Superior temporal gyrus (tissue), 1 donor: Measurements from ENCODE around the gene MROH7.
"Not testable (repeated sequence)": the region's sequence is repeated elsewhere in the genome, so short reads cannot be mapped to it uniquely, and the experiment has no call there.

Source experiments
- DNase-seq: peaks from one replicate; pipeline ENCODE4 v3.0.0-alpha.2; 2016; ENCODE audit errors: extremely low spot score

The MROH7 gene

GRCh38 chr1:54610048-54610447 is 31.5 kb upstream of the MROH7 start:
- no peak for DNase-seq

DNA sequence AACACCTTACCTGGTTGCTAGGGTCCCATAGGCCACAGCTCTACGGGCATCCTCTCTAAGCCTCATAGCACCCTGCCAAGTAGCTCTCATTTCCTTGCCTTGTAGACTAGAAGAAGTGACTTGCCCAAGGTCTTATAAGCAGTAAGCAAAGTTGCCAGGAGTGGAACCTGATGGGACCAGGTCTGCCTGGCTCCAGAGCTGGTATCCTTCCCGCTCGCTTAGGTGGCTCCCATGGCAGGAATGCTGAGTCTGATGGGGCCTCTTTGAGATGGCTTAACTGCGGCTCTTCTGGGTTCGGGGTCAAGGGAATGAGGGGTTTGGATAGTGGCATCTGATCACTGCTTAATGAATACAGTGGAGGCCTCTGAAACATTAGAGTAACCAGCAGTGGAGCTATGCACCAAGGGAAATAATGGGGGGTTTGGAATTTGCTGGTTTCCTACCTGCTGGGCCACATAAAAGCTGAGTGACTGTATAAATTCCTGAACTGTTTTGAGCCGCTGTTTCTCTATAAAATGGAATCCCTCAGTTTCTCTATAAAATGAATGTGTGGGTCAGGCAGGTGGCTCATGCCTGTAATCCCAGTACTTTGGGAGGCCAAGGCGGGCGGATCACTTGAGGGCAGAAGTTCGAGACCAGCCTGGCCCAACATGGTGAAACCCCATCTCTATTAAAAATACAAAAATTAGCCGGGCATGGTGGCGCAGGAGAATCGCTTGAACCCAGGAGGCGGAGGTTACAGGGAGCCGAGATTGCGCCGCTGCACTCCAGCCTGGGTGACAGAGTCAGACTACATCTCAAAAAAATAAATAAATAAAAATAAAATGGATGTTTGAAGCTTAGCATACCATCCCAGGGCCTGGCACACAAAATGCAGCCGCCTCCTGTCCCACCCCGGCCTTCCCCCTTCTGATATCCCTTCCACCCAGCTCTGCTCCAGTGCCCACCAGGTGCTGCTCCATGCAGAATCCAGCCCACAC is 30.7 kb upstream of the MROH7 start:
- no peak for DNase-seq

DNA sequence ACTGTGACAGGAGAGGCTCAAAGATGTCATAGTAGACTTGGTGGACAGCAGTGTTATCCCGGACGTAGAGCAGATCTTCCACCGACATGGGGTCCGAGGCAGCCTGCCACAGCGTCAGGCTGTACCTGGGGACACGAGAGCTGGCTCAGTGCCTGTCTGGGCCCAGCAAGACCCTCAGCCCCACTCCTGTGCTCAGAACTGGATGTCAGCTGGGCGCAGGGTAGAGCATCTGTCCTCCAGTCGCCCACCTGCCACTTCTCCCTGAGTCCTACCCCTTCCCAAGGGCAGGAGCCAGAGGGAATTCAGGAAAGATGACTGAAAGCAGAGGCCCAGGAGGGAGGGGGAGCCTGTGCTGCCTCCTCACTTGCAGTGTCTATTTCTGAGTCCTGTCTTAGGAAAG is 30.0 kb upstream of the MROH7 start:
- no peak for DNase-seq

- DNase-seq, result no peak
Measured at GRCh38 chr1:54614024-54614423, 27.6 kb upstream of the MROH7 start.

DNA sequence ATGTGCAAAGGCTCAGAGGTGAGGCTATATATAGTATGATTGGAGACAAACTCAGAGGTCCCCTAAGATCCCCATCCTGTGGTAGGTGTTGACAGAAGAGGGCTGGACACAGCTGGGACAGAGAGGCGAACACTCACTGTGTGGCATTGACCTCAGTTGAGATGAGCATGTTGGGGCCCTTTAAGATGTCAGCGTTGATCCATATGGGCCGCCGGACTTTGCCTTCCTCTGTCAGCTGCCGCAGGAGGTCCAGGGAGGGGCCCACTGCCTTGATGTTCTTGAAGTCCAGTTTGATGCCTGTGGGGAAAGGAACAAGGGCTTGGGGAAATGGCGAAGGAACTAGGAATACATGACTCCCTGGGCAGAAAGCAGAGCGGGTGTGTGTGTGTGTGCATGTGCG is 27.0 kb upstream of the MROH7 start:
- no peak for DNase-seq

GRCh38 chr1:54615531-54616279 is 25.9 kb upstream of the MROH7 start:
- no peak for DNase-seq

DNA sequence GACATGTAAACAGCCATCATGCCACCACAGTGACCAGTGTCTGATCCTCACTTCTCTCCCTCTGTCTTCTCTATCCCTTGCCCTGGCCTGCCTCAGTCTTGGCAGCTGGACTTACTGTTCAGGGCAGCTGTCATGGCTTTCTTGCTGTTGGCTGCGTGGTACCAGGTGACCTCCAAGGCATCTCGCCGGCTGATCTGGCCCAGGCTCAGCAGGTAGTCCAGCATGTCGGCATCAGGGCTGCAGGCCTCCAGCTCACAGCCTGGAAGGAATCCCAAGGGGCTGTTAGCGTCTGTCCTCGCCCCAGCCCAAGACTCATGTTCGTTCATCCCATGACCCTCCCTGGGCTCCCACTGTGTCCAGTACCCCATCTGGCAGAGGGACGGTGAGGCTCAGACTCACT is 21.8 kb upstream of the MROH7 start:
- no peak for DNase-seq

GRCh38 chr1:54623216-54624007 is 18.2 kb upstream of the MROH7 start, which contains the start of gene FAM151A:
FAM151A (minus strand) TSS chr1:54623525; CDS start chr1:54623395, 130 bp downstream.
- no peak for DNase-seq

GRCh38 chr1:54624466-54625464 is 16.8 kb upstream of the MROH7 start:
- DNase-seq, result no peak

- DNase-seq, result no peak
Measured at GRCh38 chr1:54627196-54627595, 14.4 kb upstream of the MROH7 start.

DNA sequence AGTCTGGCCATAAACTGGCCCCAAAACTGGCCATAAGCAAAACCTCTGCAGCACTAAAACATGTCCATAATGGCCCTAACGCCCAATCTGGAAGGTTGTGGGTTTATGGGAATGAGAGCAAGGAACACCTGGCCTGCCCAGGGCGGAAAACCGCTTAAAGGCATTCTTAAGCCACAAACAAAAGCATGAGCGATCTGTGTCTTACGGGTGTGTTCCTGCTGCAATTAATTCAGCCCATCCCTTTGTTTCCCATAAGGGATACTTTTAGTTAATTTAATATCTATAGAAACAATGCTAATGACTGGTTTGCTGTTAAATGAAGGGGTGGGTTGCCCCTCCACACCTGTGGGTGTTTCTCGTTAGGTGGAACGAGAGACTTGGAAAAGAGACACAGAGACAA is 5.8 kb upstream of the MROH7 start:
- DNase-seq, result not testable (repeated sequence)

GRCh38 chr1:54636461-54637446 is 4.8 kb upstream of the MROH7 start:
- not testable (repeated sequence) for DNase-seq

- DNase-seq, result no peak
Measured at GRCh38 chr1:54640361-54640760, 1.2 kb upstream of the MROH7 start.

- DNase-seq, result no peak
Measured at GRCh38 chr1:54643736-54644135, 2.1 kb downstream of the MROH7 start.

- DNase-seq, result no peak
Measured at GRCh38 chr1:54645806-54646676, 4.5 kb downstream of the MROH7 start.

GRCh38 chr1:54649130-54649898 is 7.7 kb downstream of the MROH7 start:
- no peak for DNase-seq

DNA sequence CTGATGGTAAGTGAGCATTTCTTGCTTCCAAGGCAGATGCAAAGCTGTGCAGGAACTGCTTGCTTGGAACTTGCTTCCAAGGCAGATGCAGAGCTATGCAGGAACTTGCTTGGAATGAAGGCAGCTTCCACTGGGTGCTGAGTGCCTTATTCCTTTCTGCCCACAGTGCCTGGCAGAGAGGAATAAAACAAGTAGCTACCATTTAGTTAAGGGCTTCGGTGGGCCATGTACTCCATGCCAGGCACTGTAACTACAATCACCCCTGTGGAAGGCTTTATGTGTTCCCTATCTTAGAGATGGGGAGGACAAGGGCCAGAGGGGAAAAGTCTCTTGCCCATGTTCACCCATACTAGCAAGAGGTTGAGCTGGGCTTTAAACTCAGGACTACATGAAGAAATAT is 8.3 kb downstream of the MROH7 start:
- DNase-seq, result no peak

DNA sequence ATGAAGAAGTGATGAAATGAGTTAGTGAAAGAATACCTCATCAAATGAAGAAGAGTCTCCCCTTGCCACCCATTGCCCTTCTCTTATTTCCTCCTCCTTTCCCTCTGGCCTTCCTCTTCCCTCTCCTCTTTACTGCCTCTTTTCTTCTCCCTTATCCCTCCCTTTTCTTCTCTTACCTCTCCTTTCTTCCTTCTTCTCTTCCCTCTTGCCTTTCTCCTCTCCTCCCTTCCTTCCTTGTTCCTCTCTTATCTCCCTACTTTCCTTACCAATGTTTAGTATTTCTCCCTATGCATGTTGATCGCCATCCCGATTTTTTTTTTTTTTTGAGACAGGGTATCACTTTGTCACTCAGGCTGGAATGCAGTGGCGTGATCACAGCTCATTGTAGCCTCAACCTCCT is 8.8 kb downstream of the MROH7 start:
- no peak for DNase-seq
